ENCODE results near the gene COL13A1. TPM values are rescaled to one million over a fixed set of nuclear protein-coding genes. Genes with fewer than 3 reads are reported as not detected.
A peak's percentile ranks its signal among the peaks of the same experiment; 100 is the strongest.

COL13A1 gene
- polyA plus RNA-seq, 1 of the 3 experiments (the other 2 are of a cell fraction): 26.7 TPM

- TF ChIP-seq NRF1 (IDR thresholded peaks at IDR 0.05; ENCODE audit: low read depth, low read length) (no peak), FOXJ3 (CRISPR knock-in tag; IDR thresholded peaks at IDR 0.05) (no peak), NFIC (IDR thresholded peaks at IDR 0.05; ENCODE audit: borderline replicate concordance) (no peak), USF1 (IDR thresholded peaks at IDR 0.05; ENCODE audit: borderline replicate concordance, low read depth) (peak; percentile 14; the same call in 1 of the 2 replicates), USF2 (IDR thresholded peaks at IDR 0.05; ENCODE audit: borderline replicate concordance, low read depth, low read length) (no peak), EZH2phosphoT487 (IDR thresholded peaks at IDR 0.05; ENCODE audit: borderline replicate concordance, low read depth) (no peak), SIN3A (IDR thresholded peaks at IDR 0.05; ENCODE audit: borderline replicate concordance, low read depth, low read length) (no peak), MXI1 (IDR thresholded peaks at IDR 0.05; ENCODE audit: low read depth, low read length) (no peak), GATA2 (CRISPR knock-in tag; IDR thresholded peaks at IDR 0.05) (no peak)
- H3K79me2 ChIP-seq (ENCODE audit: insufficient read depth): no peaks in the 10 kb centered on the region
- H3F3A ChIP-seq (replicated peaks; ENCODE audit: insufficient read depth): no peaks in the 10 kb centered on the region
- H3K4me1 ChIP-seq (ENCODE audit: control insufficient read depth in 1 of 2, insufficient read depth in 2 of 2, low read depth in 1 of 2, low read length in 1 of 2): peaks cover 0 to 7% of the 10 kb centered on the region in 2 experiments; a peak in 1 of 4 replicates
- H3K9me3 ChIP-seq: no peaks in the 10 kb centered on the region
- no peak overlapping the region for H3K9ac ChIP-seq
- CTCF ChIA-PET: interaction anchor here (1.2 kb wide), 1 partner anchor 9 kb away, joined by 3 read pairs; no protein-coding TSS in a partner anchor
- H4K20me1 ChIP-seq (ENCODE audit: insufficient read depth): no peaks in the 10 kb centered on the region
- no peak for DNase-seq
- POLR2A ChIA-PET: no interaction called here
- H3K36me3 ChIP-seq (replicated peaks in 1 of 2; ENCODE audit: control insufficient read depth in 1 of 2, insufficient read depth in 2 of 2, low read length in 1 of 2): no peaks in the 10 kb centered on the region
- 87% methylated on average over 4 of the region's 4 CpGs for WGBS (ENCODE audit: low lambda C conversion rate)
- no peak overlapping the region for H3K4me3 ChIP-seq (ENCODE audit: low read depth in 2 of 2, low read length in 1 of 2)
- no peak overlapping the region for H3K4me2 ChIP-seq
- H3K9me2 ChIP-seq: no peaks in the 10 kb centered on the region
- H3K27ac ChIP-seq (ENCODE audit: low read depth in 2 of 2, low read length in 1 of 2): no peak overlapping the region
- H2AFZ ChIP-seq (ENCODE audit: low read depth): no peak overlapping the region
- no peaks in the 10 kb centered on the region for H3K27me3 ChIP-seq (ENCODE audit: insufficient read depth)
Measured at GRCh38 chr10:69906425-69906824, 104.7 kb downstream of the COL13A1 start.

- H3K27me3 ChIP-seq (ENCODE audit: insufficient read depth): no peaks in the 10 kb centered on the region
- no peaks in the 10 kb centered on the region for H3K36me3 ChIP-seq (replicated peaks in 1 of 2; ENCODE audit: control insufficient read depth in 1 of 2, insufficient read depth in 2 of 2, low read length in 1 of 2)
- H3K4me3 ChIP-seq (ENCODE audit: low read depth in 2 of 2, low read length in 1 of 2): no peak overlapping the region
- H3K9me3 ChIP-seq: no peaks in the 10 kb centered on the region
- H3K27ac ChIP-seq (ENCODE audit: low read depth in 2 of 2, low read length in 1 of 2): no peak overlapping the region
- no peaks in the 10 kb centered on the region for H3K79me2 ChIP-seq (ENCODE audit: insufficient read depth)
- no peaks in the 10 kb centered on the region for H3K9me2 ChIP-seq
- ChIA-PET POLR2A (no interaction called here), CTCF (interaction anchor here (1.2 kb wide), 1 partner anchor 106 kb away, joined by 3 read pairs; the partner anchor contains the start of gene COL13A1)
- WGBS (ENCODE audit: low lambda C conversion rate): 92% methylated on average over 4 of the region's 4 CpGs
- no peak for DNase-seq
- no peaks in the 10 kb centered on the region for H4K20me1 ChIP-seq (ENCODE audit: insufficient read depth)
- H3K4me2 ChIP-seq: no peak overlapping the region
- H3K4me1 ChIP-seq (ENCODE audit: control insufficient read depth in 1 of 2, insufficient read depth in 2 of 2, low read depth in 1 of 2, low read length in 1 of 2): peaks cover 0 to 4% of the 10 kb centered on the region in 2 experiments; a peak in 1 of 4 replicates
- H2AFZ ChIP-seq (ENCODE audit: low read depth): no peak overlapping the region
- no peak overlapping the region for H3K9ac ChIP-seq
- no peak for TF ChIP-seq RXRA (IDR thresholded peaks at IDR 0.05; ENCODE audit: borderline replicate concordance, low read depth)
- no peak for TF ChIP-seq POLR2AphosphoS5 (IDR thresholded peaks at IDR 0.05; ENCODE audit: low read depth, low read length)
- no peaks in the 10 kb centered on the region for H3F3A ChIP-seq (replicated peaks; ENCODE audit: insufficient read depth)
Measured at GRCh38 chr10:69907517-69907916, 105.8 kb downstream of the COL13A1 start.

Measured in SK-N-SH (cell line).